HG03175 (cell line): ENCODE measurements around the gene XPO6.

ENCODE experiments used
- ATAC-seq: cut with Tn5 transposase; IDR thresholded peaks from one replicate; pipeline ENCODE4 v1.9.1; 2021; ENCODE audit warnings: mild to moderate bottlenecking, moderate library complexity; ENCODE audit not compliant: unreplicated experiment

XPO6 gene

GRCh38 chr16:28069971-28070794 lies 141.6 kb downstream of the XPO6 start:
- no peak for ATAC-seq

- ATAC-seq, result no peak
Observed at GRCh38 chr16:28068976-28069375, 142.8 kb downstream of the XPO6 start.

DNA sequence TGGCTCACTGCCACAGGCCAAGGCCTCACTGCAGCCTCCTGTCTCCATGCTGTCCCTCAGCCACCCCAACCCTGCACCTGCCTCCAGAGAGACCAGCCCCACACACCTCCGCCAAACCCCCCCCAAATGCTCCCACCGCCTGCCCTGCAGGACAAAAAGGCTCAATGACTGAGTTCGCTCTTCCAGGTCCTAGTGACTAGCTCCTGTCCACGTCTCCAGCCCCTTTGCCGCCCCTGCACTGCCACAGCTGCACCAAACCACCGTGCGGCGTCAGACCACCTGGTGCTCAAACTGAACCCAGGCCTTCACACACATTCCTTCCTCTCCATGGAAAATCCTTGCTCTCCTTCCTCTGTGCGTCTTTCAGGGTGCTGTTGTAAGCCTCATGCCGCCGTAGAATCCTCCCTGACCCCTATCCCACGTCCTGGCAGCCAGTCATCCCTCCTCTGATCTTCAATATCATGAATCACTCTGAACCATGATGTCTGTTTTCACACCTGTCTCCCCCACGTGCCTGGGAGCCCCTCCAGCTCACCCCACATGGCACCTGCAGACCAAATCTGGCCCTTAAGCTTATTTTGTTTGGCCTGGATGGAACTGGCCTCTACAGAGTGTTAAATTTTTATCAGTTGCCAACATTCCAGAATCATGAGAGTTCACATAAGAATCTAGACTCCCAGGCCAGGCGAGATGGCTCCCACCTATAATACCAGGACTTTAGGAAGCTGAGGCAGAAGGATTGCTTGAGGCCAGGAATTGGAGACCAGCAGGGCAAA lies 144.0 kb downstream of the XPO6 start:
- ATAC-seq, result no peak

- ATAC-seq, result no peak
Observed at GRCh38 chr16:28064706-28065249, 147.0 kb downstream of the XPO6 start.

- no peak for ATAC-seq
Observed at GRCh38 chr16:28064150-28064549, 147.6 kb downstream of the XPO6 start.

GRCh38 chr16:28063591-28064061 lies 148.1 kb downstream of the XPO6 start, which contains the start of gene GSG1L:
GSG1L (minus strand) TSS chr16:28063714; CDS start chr16:28063424, 290 bp downstream.
- no peak for ATAC-seq

- no peak for ATAC-seq
Observed at GRCh38 chr16:28062847-28063521, 148.8 kb downstream of the XPO6 start.

DNA sequence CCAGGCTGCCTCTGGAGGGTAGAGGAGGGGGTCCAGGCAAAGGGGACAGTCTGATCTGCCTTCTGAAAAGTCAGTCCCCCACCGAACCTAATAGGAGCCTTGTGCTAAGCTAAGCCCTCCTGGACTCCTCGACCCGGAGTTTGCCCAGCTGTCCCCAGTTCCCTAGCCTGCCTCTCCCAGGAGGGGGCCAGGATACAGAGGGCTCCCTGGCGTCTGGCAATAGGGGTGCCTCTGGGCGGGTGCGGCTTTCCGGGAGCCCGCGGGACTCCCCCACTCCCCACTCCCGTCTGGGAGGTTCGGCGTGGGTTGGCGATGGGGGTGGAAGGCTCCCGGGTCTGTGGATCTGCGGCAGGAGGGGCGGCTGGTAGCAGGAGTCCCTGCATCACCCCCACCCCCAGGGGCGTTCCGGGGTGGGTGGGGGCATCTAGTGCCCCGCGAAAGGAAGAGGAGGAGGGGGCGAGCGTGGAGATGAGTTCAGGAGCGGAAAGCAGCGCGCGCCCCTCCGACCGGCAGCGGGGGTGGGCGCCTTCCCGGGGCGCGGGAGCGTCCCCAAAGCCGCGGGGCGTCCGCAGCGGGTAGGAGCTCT lies 149.4 kb downstream of the XPO6 start:
- ATAC-seq, result no peak

DNA sequence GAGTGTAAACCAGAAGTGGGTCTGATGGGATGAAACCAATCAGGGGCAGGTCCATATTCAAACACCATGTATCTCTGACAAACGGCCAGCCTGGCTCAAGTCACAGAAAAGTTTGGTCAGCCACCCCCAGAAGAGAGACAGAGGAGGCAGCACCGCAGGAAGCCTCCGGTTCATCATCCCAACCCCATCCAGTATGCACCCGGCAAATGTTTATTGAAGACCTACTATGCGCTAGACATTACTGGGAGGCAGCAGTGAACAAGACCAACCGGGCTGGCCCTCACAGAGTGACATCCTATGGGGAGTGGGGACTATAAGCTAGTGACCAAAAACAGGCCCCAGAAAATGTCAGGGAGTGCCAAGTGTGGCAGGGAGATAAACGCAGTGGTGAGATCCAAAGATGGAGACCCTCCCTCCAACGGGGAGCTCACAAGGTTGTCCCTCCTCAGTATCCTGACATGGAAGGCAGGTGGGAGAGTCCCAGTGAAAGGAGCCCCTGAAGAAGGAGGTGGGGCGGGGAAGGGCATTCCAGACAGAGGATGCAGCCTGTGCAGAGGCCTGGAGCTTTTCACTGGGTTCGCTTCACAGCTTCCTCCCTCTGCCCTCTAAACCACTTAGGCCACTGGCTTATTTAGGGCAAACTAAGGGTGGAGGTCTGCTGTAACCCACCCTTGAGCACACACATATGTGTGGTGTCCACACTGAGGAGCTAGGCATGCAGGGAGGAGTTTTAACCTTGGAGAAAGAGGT lies 150.2 kb downstream of the XPO6 start:
- no peak for ATAC-seq

GRCh38 chr16:28059841-28060575 lies 151.8 kb downstream of the XPO6 start:
- no peak for ATAC-seq

GRCh38 chr16:28058839-28059589 lies 152.8 kb downstream of the XPO6 start:
- ATAC-seq, result no peak

DNA sequence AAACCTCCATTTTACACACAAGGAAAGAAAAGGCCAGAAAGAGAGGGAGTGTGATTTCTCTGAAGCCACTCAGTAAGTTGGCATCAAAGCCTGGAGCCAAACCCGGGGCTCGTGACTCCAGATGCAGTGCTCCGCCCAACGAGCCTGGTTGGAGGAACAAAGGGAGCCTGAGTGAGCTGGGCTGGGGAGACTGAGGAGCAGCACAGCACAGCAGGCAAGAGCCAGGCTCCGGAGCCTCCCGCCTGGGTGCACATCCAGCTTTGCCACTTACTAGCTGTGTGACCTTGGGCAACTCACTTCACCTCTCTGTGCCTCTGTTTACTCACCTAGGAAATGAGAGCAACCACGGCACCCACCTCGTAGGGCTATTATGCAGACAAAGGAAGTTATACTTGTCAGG lies 153.8 kb downstream of the XPO6 start:
- ATAC-seq, result no peak

DNA sequence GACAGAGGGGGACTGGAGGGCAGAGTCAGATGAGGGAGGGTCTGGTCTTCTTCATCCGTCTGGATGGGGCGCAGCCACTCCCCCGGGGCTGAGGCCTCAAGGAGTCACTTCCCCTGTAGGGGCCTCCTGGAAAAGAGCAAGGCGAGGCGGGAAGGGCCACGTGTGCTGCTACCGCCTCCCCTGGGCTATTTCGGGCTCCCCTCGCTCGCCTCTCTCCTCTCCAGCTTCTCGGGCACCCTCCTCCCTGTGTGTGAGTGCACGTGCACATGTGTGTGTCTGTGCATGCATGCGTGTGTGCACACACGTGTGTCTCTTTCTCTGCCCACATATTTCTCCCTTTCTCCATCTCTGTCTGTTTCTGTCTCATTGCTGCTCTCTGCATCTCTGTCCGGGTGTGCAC lies 158.3 kb downstream of the XPO6 start:
- no peak for ATAC-seq

DNA sequence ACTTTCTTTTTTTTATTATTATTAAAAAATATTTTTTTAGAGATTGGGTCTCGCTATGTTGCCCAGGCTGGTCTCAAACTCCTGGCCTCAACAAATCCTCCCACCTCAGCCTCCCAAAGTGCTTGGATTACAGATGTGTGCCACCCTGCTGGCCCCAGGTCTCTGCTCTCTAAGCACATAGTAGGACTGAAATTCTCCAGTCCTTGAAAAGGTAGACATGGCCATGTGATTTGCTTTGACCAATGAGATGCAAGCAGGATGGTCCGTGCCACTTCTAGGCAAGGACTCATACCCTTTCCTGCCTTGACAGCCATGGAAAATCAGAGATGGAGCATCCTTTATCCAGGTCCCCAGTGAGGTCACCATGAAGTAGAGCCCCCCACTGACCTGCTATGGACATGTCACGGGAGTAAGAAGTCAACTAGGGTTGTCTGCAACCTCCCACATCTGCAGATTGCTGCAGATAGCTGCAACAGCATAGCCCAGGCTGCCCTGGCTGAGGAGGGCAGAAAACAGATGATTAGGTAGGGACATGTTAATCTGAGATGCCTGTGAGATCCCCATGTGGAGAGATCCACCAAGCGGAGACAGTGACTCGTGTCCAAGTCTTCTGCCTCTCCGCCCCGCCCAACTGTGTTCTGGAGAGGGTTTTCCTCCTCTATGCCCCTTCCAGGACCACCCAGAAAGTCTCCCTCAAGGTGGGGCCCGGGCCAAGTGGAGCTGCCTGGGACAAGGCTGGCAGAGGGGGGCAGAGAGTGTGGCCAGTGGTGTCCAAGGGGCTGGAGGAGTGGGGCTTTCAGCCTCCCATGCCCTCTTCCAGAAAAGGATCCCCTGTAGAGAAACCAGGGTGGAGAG lies 159.3 kb downstream of the XPO6 start:
- no peak for ATAC-seq

- no peak for ATAC-seq
Observed at GRCh38 chr16:28051486-28051885, 160.3 kb downstream of the XPO6 start.
